Calu3 (cell line): ENCODE data around the gene ZNF418. TPM values are rescaled to one million over a fixed set of nuclear protein-coding genes. Genes with fewer than 3 reads are reported as not detected.
"Not testable (repeated sequence)": the region's sequence is repeated elsewhere in the genome, so short reads cannot be mapped to it uniquely, and the experiment has no call there.

ENCODE experiments used
- BruUV-seq: library from RNA; stranded (reverse); fragments of 400-500 nt; replicated peaks from 2 replicates; lab custom pipeline; 2021; lab: Mats Ljungman, UMichigan
- CTCF ChIA-PET: fragments of 300-600 bp; sonication (Branson Sonifier 250); formaldehyde crosslinking; loops from one replicate; lab custom pipeline; 2022; ENCODE audit warnings: antibody characterized with exemption; lab: Charles Lee
- DNase-seq: peaks from one replicate; pipeline ENCODE4 v3.0.0; 2022
- H3K27ac Mint-ChIP-seq: one replicate; pipeline ENCODE4 v1.8.0; 2022; ENCODE audit warnings: mixed read lengths; ENCODE audit not compliant: unreplicated experiment
- H3K27me3 Mint-ChIP-seq: one replicate; pipeline ENCODE4 v1.8.0; 2022; ENCODE audit warnings: mixed read lengths; ENCODE audit not compliant: unreplicated experiment
- H3K36me3 Mint-ChIP-seq: one replicate; pipeline ENCODE4 v1.8.0; 2022; ENCODE audit warnings: mild to moderate bottlenecking, moderate library complexity, mixed read lengths; ENCODE audit not compliant: insufficient read depth, unreplicated experiment
- H3K4me1 Mint-ChIP-seq: one replicate; pipeline ENCODE4 v1.8.0; 2022; ENCODE audit warnings: mild to moderate bottlenecking, low read depth, mixed read lengths; ENCODE audit not compliant: unreplicated experiment
- H3K4me3 Mint-ChIP-seq: one replicate; pipeline ENCODE4 v1.8.0; 2022; ENCODE audit warnings: mild to moderate bottlenecking, low read depth, moderate library complexity, mixed read lengths; ENCODE audit not compliant: unreplicated experiment
- H3K9me3 Mint-ChIP-seq: one replicate; pipeline ENCODE4 v1.8.0; 2022; ENCODE audit warnings: low read depth, mixed read lengths; ENCODE audit not compliant: unreplicated experiment
- CTCF ChIP-seq: fragments of 200-600 bp; IDR thresholded peaks from one replicate; pipeline ENCODE4 v1.8.0; 2022; ENCODE audit warnings: antibody characterized with exemption; ENCODE audit not compliant: unreplicated experiment
- intact Hi-C: fragments of 100-400 bp; cut with micrococcal nuclease; formaldehyde crosslinking; loops from one replicate; pipeline ENCODE4 v1.10.0; 2022; ENCODE audit not compliant: unreplicated experiment
- total RNA-seq: library from RNA; stranded (reverse); gene quantifications from 2 replicates; pipeline ENCODE4 v1.2.3, GENCODE V29; 2022

ZNF418 gene
- total RNA-seq, 1 experiment from 2014 or later: 2.1 TPM

GRCh38 chr19:57888560-57889231 lies 46.5 kb downstream of the ZNF418 start, which contains the start of gene ZNF814:
ZNF814 (minus strand) TSS chr19:57889037; CDS start chr19:57888802, 235 bp downstream.
- no TSS peak for BruUV-seq
- TF ChIP-seq CTCF: no peak
- H3K4me3 Mint-ChIP-seq: no peak within 1 kb of the TSS
- no peaks in the 10 kb centered on the region for H3K4me1 Mint-ChIP-seq
- CTCF ChIA-PET: no interaction called here
- no peaks in the 10 kb centered on the region for H3K36me3 Mint-ChIP-seq
- H3K9me3 Mint-ChIP-seq: peaks cover 18% of the 10 kb centered on the region
- no peak within 1 kb of the TSS for H3K27ac Mint-ChIP-seq
- H3K27me3 Mint-ChIP-seq: no peaks in the 10 kb centered on the region
- DNase-seq: no peak
- intact Hi-C loops: no loop called here

- H3K36me3 Mint-ChIP-seq: no peaks in the 10 kb centered on the region
- CTCF ChIA-PET: no interaction called here
These were observed 47.1 kb downstream of the ZNF418 start for GRCh38 chr19:57888107-57888559.

GRCh38 chr19:57887195-57887941 lies 47.8 kb downstream of the ZNF418 start:
- H3K36me3 Mint-ChIP-seq: no peaks in the 10 kb centered on the region
- no peaks in the 10 kb centered on the region for H3K4me1 Mint-ChIP-seq
- no peak overlapping the region for H3K27ac Mint-ChIP-seq
- no peak for DNase-seq
- no peak overlapping the region for H3K4me3 Mint-ChIP-seq
- TF ChIP-seq CTCF: no peak
- no TSS peak for BruUV-seq
- CTCF ChIA-PET: no interaction called here
- no peaks in the 10 kb centered on the region for H3K27me3 Mint-ChIP-seq
- peaks cover 22% of the 10 kb centered on the region for H3K9me3 Mint-ChIP-seq
- intact Hi-C loops: no loop called here

More at GRCh38 chr19:57888107-57888559, 47.1 kb downstream of the ZNF418 start:
- Mint-ChIP-seq H3K9me3 (peaks cover 18% of the 10 kb centered on the region), H3K4me1 (no peaks in the 10 kb centered on the region), H3K27me3 (no peaks in the 10 kb centered on the region), H3K27ac (no peak overlapping the region), H3K4me3 (no peak overlapping the region)
- BruUV-seq: no TSS peak
- no peak for DNase-seq
- intact Hi-C loops: no loop called here
- TF ChIP-seq CTCF: no peak

GRCh38 chr19:57886046-57886445 lies 49.2 kb downstream of the ZNF418 start:
- Mint-ChIP-seq H3K9me3 (peaks cover 19% of the 10 kb centered on the region), H3K4me1 (no peaks in the 10 kb centered on the region), H3K36me3 (no peaks in the 10 kb centered on the region), H3K4me3 (no peak overlapping the region), H3K27ac (no peak overlapping the region), H3K27me3 (no peaks in the 10 kb centered on the region)
- no TSS peak for BruUV-seq
- no peak for DNase-seq
- CTCF ChIA-PET: no interaction called here
- intact Hi-C loops: no loop called here
- TF ChIP-seq CTCF: no peak

GRCh38 chr19:57873883-57874799 lies 61.1 kb downstream of the ZNF418 start:
- intact Hi-C loops, H3K27ac Mint-ChIP-seq, DNase-seq, BruUV-seq, H3K4me1 Mint-ChIP-seq, H3K4me3 Mint-ChIP-seq, H3K27me3 Mint-ChIP-seq: not testable (repeated sequence)
- peaks cover 13% of the 10 kb centered on the region for H3K9me3 Mint-ChIP-seq
- peaks cover 43% of the 10 kb centered on the region for H3K36me3 Mint-ChIP-seq
- CTCF ChIA-PET: interaction anchor here (0.7 kb wide), 1 partner anchor 210 kb away, joined by 4 read pairs; no protein-coding TSS in a partner anchor
